ENCODE data around the gene PTP4A1. TPM values are rescaled to one million over a fixed set of nuclear protein-coding genes. Genes with fewer than 3 reads are reported as not detected.

Gene PTP4A1
- polyA plus RNA-seq, 1 of the 3 experiments (the other 2 are of a cell fraction): 12.5 TPM

DNA sequence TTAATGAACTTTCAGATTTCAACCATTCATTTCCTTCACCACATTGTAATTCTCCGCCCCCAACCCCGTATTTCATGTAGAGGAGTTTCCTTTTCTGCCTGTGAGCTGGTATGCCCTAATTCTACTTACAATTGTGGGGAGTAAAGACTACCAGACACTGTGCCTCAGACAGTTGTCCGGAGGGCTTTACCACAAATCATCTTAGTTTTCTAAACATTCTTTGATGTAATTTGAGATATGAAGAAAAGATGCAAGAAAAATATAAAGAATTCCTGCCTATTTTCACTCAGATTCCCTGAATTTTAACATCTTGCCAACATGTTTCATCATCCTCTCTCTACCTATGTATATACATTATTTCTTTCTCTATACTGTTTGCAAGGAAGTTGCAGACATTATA lies 28.3 kb upstream of the PTP4A1 start (continued):
- TF ChIP-seq, protein P1, sequence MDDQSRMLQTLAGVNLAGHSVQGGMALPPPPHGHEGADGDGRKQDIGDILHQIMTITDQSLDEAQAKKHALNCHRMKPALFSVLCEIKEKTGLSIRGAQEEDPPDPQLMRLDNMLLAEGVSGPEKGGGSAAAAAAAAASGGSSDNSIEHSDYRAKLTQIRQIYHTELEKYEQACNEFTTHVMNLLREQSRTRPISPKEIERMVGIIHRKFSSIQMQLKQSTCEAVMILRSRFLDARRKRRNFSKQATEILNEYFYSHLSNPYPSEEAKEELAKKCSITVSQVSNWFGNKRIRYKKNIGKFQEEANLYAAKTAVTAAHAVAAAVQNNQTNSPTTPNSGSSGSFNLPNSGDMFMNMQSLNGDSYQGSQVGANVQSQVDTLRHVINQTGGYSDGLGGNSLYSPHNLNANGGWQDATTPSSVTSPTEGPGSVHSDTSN (IDR thresholded peaks at IDR 0.05): no peak
- TF ChIP-seq RXRA (IDR thresholded peaks at IDR 0.05; ENCODE audit: borderline replicate concordance, low read depth): no peak
- TF ChIP-seq, protein P2, sequence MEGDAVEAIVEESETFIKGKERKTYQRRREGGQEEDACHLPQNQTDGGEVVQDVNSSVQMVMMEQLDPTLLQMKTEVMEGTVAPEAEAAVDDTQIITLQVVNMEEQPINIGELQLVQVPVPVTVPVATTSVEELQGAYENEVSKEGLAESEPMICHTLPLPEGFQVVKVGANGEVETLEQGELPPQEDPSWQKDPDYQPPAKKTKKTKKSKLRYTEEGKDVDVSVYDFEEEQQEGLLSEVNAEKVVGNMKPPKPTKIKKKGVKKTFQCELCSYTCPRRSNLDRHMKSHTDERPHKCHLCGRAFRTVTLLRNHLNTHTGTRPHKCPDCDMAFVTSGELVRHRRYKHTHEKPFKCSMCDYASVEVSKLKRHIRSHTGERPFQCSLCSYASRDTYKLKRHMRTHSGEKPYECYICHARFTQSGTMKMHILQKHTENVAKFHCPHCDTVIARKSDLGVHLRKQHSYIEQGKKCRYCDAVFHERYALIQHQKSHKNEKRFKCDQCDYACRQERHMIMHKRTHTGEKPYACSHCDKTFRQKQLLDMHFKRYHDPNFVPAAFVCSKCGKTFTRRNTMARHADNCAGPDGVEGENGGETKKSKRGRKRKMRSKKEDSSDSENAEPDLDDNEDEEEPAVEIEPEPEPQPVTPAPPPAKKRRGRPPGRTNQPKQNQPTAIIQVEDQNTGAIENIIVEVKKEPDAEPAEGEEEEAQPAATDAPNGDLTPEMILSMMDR (IDR thresholded peaks at IDR 0.05): no peak

DNA sequence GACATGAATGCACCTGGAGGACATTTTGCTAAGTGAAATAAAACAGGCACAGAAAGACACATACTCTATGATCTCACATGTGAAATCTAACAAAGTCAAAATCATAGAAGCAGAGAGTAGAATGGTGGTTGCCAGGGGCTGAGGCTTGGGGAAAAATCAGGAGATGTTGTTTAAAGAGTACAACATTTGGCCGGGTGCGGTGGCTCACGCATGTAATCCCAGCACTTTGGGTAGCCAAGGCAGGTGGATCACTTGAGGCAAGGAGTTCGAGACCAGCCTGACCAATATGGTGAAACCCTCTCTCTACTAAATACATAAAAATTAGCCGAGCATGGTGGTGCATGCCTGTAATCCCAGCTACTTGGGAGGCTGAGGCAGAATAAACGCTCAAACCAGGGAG lies 26.0 kb upstream of the PTP4A1 start:
- H3K9ac ChIP-seq: no peak overlapping the region
- H3K4me2 ChIP-seq: no peak overlapping the region
- H3K27ac ChIP-seq (ENCODE audit: low read depth in 2 of 2, low read length in 1 of 2): no peak overlapping the region
- H3K36me3 ChIP-seq (replicated peaks in 1 of 2; ENCODE audit: control insufficient read depth in 1 of 2, insufficient read depth in 2 of 2, low read length in 1 of 2): no peaks in the 10 kb centered on the region
- 76% methylated on average over 6 of the region's 6 CpGs for WGBS (ENCODE audit: low lambda C conversion rate)
- H3K9me2 ChIP-seq: no peaks in the 10 kb centered on the region
- H3K79me2 ChIP-seq (ENCODE audit: insufficient read depth): no peaks in the 10 kb centered on the region
- H3K4me1 ChIP-seq (ENCODE audit: control insufficient read depth in 1 of 2, insufficient read depth in 2 of 2, low read depth in 1 of 2, low read length in 1 of 2): no peaks in the 10 kb centered on the region
- H3K9me3 ChIP-seq: no peaks in the 10 kb centered on the region
- H3F3A ChIP-seq (replicated peaks; ENCODE audit: insufficient read depth): no peaks in the 10 kb centered on the region
- no peak overlapping the region for H3K4me3 ChIP-seq (ENCODE audit: low read depth in 2 of 2, low read length in 1 of 2)
- ChIA-PET CTCF (no interaction called here), POLR2A (no interaction called here)
- no peak overlapping the region for H2AFZ ChIP-seq (ENCODE audit: low read depth)
- TF ChIP-seq NRF1 (IDR thresholded peaks at IDR 0.05; ENCODE audit: low read depth, low read length) (no peak), MXI1 (IDR thresholded peaks at IDR 0.05; ENCODE audit: low read depth, low read length) (no peak), TEAD4 (IDR thresholded peaks at IDR 0.05; ENCODE audit: borderline replicate concordance, insufficient read depth) (no peak), NFIC (IDR thresholded peaks at IDR 0.05; ENCODE audit: borderline replicate concordance) (no peak), EZH2phosphoT487 (IDR thresholded peaks at IDR 0.05; ENCODE audit: borderline replicate concordance, low read depth) (no peak), TAF1 (IDR thresholded peaks at IDR 0.05; ENCODE audit: borderline replicate concordance, low read depth, low read length) (no peak), GATA2 (CRISPR knock-in tag; IDR thresholded peaks at IDR 0.05) (no peak), RAD21 (IDR thresholded peaks at IDR 0.05; ENCODE audit: low read length) (no peak)
- TF ChIP-seq, protein P3, sequence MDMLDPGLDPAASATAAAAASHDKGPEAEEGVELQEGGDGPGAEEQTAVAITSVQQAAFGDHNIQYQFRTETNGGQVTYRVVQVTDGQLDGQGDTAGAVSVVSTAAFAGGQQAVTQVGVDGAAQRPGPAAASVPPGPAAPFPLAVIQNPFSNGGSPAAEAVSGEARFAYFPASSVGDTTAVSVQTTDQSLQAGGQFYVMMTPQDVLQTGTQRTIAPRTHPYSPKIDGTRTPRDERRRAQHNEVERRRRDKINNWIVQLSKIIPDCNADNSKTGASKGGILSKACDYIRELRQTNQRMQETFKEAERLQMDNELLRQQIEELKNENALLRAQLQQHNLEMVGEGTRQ (IDR thresholded peaks at IDR 0.05; ENCODE audit: borderline replicate concordance, low read depth, low read length): no peak
- TF ChIP-seq, protein P4, sequence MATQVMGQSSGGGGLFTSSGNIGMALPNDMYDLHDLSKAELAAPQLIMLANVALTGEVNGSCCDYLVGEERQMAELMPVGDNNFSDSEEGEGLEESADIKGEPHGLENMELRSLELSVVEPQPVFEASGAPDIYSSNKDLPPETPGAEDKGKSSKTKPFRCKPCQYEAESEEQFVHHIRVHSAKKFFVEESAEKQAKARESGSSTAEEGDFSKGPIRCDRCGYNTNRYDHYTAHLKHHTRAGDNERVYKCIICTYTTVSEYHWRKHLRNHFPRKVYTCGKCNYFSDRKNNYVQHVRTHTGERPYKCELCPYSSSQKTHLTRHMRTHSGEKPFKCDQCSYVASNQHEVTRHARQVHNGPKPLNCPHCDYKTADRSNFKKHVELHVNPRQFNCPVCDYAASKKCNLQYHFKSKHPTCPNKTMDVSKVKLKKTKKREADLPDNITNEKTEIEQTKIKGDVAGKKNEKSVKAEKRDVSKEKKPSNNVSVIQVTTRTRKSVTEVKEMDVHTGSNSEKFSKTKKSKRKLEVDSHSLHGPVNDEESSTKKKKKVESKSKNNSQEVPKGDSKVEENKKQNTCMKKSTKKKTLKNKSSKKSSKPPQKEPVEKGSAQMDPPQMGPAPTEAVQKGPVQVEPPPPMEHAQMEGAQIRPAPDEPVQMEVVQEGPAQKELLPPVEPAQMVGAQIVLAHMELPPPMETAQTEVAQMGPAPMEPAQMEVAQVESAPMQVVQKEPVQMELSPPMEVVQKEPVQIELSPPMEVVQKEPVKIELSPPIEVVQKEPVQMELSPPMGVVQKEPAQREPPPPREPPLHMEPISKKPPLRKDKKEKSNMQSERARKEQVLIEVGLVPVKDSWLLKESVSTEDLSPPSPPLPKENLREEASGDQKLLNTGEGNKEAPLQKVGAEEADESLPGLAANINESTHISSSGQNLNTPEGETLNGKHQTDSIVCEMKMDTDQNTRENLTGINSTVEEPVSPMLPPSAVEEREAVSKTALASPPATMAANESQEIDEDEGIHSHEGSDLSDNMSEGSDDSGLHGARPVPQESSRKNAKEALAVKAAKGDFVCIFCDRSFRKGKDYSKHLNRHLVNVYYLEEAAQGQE (IDR thresholded peaks at IDR 0.05; ENCODE audit: low read depth, low read length): no peak
- TF ChIP-seq, protein P5, sequence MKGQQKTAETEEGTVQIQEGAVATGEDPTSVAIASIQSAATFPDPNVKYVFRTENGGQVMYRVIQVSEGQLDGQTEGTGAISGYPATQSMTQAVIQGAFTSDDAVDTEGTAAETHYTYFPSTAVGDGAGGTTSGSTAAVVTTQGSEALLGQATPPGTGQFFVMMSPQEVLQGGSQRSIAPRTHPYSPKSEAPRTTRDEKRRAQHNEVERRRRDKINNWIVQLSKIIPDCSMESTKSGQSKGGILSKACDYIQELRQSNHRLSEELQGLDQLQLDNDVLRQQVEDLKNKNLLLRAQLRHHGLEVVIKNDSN (IDR thresholded peaks at IDR 0.05; ENCODE audit: borderline replicate concordance, low read depth): no peak
- no peaks in the 10 kb centered on the region for H3K27me3 ChIP-seq (ENCODE audit: insufficient read depth)
- DNase-seq: no peak
- H4K20me1 ChIP-seq (ENCODE audit: insufficient read depth): no peaks in the 10 kb centered on the region

Data from SK-N-SH (cell line).